Esophagus squamous epithelium (tissue), 4 donors: ENCODE measurements around the gene FGF1.

Source experiments
- POLR2A ChIP-seq, 4 donors: fragments of 450-650 bp; IDR thresholded peaks; one replicate each; pipeline ENCODE4 v1.6.1; 2017; ENCODE audit warnings: antibody characterized with exemption in 4 of 4, mild to moderate bottlenecking in 4 of 4, moderate library complexity in 3 of 4
- TF ChIP-seq, protein P1 (sequence below), 6 experiments: fragments of 450-650 bp in 4 of 6; fragments of 200-600 bp in 2 of 6; sonication (generic) in 2 of 6; IDR thresholded peaks; one replicate each; pipeline ENCODE4 v1.5.1; 2016 to 2019; ENCODE audit warnings: antibody characterized with exemption in 6 of 6, mild to moderate bottlenecking in 4 of 6, moderate library complexity in 4 of 6

DNA sequence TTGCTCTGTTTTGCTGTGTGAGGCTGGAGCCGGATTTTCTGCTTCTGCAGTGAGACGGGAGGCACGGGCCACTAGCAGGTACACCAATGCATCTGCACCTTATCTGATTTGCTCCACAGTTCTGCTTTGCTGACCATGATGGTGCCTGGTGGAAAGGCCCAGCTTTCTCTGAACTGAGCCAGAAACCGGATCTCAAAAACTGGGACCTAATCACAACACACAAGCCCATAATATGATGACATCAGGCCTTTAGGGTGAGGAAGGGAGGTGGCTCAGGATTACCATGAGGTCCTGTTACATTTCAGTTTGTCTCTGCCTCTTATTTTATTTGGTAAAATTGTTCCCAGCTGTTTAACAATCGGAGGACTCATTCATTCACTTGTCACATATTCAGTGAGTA lies 49.8 kb downstream of the FGF1 start:
- TF ChIP-seq, protein P1, sequence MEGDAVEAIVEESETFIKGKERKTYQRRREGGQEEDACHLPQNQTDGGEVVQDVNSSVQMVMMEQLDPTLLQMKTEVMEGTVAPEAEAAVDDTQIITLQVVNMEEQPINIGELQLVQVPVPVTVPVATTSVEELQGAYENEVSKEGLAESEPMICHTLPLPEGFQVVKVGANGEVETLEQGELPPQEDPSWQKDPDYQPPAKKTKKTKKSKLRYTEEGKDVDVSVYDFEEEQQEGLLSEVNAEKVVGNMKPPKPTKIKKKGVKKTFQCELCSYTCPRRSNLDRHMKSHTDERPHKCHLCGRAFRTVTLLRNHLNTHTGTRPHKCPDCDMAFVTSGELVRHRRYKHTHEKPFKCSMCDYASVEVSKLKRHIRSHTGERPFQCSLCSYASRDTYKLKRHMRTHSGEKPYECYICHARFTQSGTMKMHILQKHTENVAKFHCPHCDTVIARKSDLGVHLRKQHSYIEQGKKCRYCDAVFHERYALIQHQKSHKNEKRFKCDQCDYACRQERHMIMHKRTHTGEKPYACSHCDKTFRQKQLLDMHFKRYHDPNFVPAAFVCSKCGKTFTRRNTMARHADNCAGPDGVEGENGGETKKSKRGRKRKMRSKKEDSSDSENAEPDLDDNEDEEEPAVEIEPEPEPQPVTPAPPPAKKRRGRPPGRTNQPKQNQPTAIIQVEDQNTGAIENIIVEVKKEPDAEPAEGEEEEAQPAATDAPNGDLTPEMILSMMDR (IDR thresholded peaks at IDR 0.05), result no peak
- no peak for TF ChIP-seq POLR2A (IDR thresholded peaks at IDR 0.05)
